Urinary bladder (tissue), 4 donors: Measurements from ENCODE around the gene SULT4A1. TPM values are rescaled to one million over a fixed set of nuclear protein-coding genes. Genes with fewer than 3 reads are reported as not detected.
A peak's percentile ranks its signal among the peaks of the same experiment; 100 is the strongest.
"Not testable (repeated sequence)": the region's sequence is repeated elsewhere in the genome, so short reads cannot be mapped to it uniquely, and the experiment has no call there.

Source experiments
- DNase-seq: peaks from one replicate; pipeline ENCODE4 v3.0.0-alpha.2; 2015; ENCODE audit errors: extremely low spot score
- H3K27ac ChIP-seq: one replicate; pipeline ENCODE4 v1.5.1; 2013; ENCODE audit warnings: low read depth, mild to moderate bottlenecking, moderate library complexity
- H3K36me3 ChIP-seq: one replicate; pipeline ENCODE4 v1.6.1; 2013; ENCODE audit warnings: mild to moderate bottlenecking, moderate library complexity; ENCODE audit not compliant: insufficient read depth
- H3K4me1 ChIP-seq: one replicate; pipeline ENCODE4 v1.6.1; 2013; ENCODE audit warnings: mild to moderate bottlenecking, moderate library complexity; ENCODE audit not compliant: insufficient read depth
- H3K4me3 ChIP-seq: one replicate; pipeline ENCODE4 v1.5.1; 2013; ENCODE audit warnings: low read depth, low read length
- WGBS: extraction: QIAGEN DNeasy Blood & Tissue Kit; methylation state at CpG from one replicate; pipeline ENCODE4 v1.1.7; 2013; 5-methylcytosine and 5-hydroxymethylcytosine counted together
- polyA plus RNA-seq: library from polyadenylated mRNA; stranded (reverse); fragments of 200-250 nt; gene quantifications from one replicate; pipeline ENCODE4 v1.2.3, GENCODE V29; 2013
- total RNA-seq: library from RNA; depleted of rRNA; stranded (reverse); fragments of >200 nt; gene quantifications from one replicate; pipeline ENCODE4 v1.2.3, GENCODE V29; 2014
- donor health status: healthy with polysubstance abuse.
- donor health status: healthy.

SULT4A1 gene, protein sequence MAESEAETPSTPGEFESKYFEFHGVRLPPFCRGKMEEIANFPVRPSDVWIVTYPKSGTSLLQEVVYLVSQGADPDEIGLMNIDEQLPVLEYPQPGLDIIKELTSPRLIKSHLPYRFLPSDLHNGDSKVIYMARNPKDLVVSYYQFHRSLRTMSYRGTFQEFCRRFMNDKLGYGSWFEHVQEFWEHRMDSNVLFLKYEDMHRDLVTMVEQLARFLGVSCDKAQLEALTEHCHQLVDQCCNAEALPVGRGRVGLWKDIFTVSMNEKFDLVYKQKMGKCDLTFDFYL
- 1.5 TPM for total RNA-seq
- 1.2 TPM for polyA plus RNA-seq

DNA sequence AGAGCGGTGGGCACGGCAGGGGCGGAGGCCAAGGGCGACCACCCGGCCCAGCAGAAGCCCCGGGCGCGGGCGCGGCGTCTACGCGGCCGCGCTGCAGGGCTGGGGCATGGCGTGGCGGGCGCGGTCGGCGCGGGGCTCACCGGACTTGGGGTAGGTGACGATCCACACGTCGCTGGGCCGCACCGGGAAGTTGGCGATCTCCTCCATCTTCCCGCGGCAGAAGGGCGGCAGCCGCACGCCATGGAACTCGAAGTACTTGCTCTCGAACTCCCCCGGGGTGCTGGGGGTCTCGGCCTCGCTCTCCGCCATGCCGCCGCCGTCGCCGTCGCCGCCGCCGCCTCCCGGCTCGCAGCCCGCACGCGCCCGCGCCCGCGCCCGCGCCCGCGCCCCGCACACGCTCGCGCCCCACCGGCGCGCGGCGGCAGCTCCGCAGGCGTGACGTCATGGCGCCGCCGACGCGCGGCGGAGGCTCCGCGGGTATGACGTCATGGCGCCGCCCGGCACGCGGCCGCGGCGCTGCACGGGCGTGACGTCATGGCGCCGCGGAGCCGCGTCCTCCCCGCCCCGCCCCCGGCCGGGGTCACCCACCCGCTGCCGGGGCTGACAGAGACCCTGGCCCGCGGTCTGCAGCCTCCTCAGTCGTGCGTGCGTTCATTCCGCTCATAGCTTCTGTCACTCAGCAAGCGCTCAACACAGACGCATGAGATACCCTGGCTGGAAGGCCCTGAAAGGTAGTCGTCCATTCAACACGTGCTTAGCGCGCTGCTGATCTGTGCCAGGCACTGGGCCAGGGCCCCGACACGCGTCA lies at the start of gene SULT4A1:
Gene SULT4A1 (minus strand): TSS at position 440 of the 808 bp plus-strand sequence. CDS start 131 bp downstream, at position 309.
- 2% methylated on average over 121 of the region's 121 CpGs for WGBS

DNA sequence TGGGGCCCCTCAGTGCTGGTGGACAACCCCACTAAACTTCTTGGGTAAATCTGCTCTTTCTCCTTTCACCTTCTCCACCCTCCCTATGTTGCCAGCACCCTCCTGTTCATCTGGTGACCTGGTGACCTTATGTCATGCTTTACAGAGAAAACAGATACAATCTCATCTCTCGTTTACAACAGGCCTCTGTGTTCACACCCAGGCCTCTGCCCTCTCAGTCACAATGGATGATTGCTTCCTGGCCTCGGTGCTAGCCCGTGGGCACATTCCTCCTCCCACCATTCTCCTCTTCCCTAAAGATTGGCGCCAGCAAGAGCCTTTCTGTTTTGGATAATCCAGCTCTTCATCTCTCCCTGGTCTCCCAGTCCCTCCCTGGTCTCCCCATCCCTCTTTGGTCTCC lies 49.0 kb upstream of the SULT4A1 start:
- WGBS = 17% methylated on average over 4 of the region's 4 CpGs
- no peaks in the 10 kb centered on the region for H3K36me3 ChIP-seq

More for the DNA sequence above, at the start of gene SULT4A1:
- Histone ChIP-seq H3K36me3 (no peaks in the 10 kb centered on the region), H3K27ac (no peak within 1 kb of the TSS), H3K4me1 (no peaks in the 10 kb centered on the region), H3K4me3 (peak within 1 kb of the TSS; percentile 45)
- DNase-seq = no peak

DNA sequence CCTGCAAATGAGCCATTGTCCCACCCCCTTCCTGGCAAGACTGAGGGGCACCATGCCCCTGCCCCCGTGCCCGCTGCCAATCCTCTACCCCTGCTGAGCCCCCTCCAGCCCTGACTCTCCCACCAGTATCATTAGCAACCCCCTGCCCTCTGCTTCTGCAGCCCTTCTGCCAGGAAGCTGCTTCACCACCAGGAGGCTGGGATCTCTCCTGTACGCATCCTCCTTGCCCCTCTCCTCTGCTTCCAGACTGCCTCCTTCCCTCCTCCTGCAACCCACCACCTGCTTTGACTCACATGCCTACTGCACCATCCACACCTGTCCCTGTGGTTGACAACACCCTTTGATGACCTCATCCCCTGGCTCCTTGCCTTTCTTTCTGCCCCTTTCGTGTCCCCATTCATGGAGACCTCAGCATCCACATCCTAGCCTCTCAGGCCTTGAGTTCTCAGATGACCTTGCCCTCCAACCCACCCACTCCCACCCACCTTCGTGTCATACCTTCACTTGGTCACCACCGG lies 47.9 kb upstream of the SULT4A1 start:
- 67% methylated on average over 6 of the region's 6 CpGs for WGBS
- no peak overlapping the region for H3K27ac ChIP-seq
- no peaks in the 10 kb centered on the region for H3K4me1 ChIP-seq
- H3K4me3 ChIP-seq = no peak overlapping the region
- no peak for DNase-seq
- no peaks in the 10 kb centered on the region for H3K36me3 ChIP-seq

More for the DNA sequence above, 49.0 kb upstream of the SULT4A1 start:
- H3K27ac ChIP-seq = no peak overlapping the region
- H3K4me3 ChIP-seq = no peak overlapping the region
- DNase-seq = no peak
- H3K4me1 ChIP-seq = no peaks in the 10 kb centered on the region

DNA sequence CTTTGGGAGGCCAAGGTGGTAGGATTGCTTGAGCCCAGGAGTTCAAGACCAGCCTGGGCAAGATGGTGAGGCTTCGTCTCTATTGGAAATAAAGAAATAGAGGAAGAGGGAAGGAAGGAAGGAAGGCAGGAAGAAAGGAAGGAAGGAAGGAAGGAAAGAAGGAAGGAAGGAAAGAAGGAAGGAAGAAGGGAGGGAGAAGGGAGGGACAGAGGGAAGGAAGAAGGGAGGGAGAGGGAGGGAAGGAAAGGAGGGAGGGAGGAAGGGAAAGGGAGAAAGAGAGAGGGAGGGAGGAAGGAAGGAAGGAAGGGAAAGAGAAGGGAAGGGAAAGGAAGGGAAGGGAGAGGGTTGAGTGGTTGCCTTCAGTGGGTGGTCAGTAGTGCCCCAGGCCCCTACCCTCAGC lies 47.4 kb upstream of the SULT4A1 start:
- DNase-seq = no peak
- WGBS = 85% methylated on average over 1 of the region's 1 CpG
- no peaks in the 10 kb centered on the region for H3K4me1 ChIP-seq
- H3K4me3 ChIP-seq = no peak overlapping the region
- H3K27ac ChIP-seq = no peak overlapping the region
- no peaks in the 10 kb centered on the region for H3K36me3 ChIP-seq

DNA sequence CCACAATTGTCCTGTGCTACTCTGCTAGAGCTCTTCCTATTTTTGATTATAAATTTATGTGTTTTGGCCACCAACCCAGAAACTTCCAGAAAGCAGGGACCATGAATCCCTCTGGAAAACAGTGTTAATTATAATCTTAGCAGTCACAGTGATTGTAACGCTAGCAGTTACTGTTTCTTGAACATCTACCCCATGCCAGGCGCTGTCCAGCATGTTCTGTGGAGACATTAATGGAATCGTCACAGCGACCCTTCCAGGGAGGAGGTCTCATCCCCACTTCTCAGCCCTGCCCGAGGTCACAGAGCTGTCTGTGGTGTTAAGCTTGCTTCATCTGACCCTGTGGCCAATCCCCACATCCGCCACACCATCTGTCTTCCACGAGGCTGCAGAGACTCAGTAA lies 43.4 kb upstream of the SULT4A1 start:
- Histone ChIP-seq H3K36me3 (no peaks in the 10 kb centered on the region), H3K27ac (no peak overlapping the region), H3K4me1 (no peaks in the 10 kb centered on the region), H3K4me3 (no peak overlapping the region)
- WGBS = 43% methylated on average over 7 of the region's 7 CpGs
- DNase-seq = no peak

DNA sequence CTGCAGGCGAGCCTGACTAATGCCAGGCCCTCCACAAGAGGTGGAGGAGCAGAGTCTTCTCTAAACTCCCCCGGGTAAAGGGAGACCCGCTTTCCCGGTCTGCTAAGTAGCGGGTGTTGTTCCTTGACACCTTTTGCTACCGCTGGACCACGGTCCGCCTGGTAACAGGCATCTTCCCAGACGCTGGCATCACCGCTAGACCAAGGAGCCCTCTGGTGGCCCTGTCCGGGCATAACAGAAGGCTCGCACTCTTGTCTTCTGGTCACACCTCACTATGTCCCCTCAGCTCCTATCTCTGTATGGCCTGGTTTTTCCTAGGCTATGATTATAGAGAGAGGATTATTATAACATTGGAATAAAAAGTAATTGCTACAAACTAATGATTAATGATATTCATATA lies 42.1 kb upstream of the SULT4A1 start:
- not testable (repeated sequence) for H3K4me3 ChIP-seq, DNase-seq, H3K4me1 ChIP-seq, H3K36me3 ChIP-seq, H3K27ac ChIP-seq
- WGBS = 30% methylated on average over 12 of the region's 12 CpGs

DNA sequence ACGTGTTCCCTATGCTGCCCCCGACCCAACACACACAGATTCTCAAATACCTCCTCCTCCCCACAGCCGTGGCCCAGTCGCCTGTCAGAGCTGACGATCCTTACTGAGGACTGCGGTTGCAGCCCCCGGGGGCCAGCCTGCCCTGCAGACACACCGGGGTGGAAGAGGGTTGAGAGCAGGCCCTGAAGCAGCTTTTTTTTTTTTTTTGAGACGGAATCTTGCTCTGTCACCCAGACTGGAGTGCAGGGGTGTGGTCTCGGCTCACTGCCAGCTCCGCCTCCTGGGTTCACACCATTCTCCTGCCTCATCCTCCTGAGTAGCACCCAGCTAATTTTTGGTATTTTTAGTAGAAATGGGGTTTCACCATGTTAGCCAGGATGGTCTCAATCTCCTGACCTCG lies 40.7 kb upstream of the SULT4A1 start:
- 73% methylated on average over 12 of the region's 12 CpGs for WGBS

DNA sequence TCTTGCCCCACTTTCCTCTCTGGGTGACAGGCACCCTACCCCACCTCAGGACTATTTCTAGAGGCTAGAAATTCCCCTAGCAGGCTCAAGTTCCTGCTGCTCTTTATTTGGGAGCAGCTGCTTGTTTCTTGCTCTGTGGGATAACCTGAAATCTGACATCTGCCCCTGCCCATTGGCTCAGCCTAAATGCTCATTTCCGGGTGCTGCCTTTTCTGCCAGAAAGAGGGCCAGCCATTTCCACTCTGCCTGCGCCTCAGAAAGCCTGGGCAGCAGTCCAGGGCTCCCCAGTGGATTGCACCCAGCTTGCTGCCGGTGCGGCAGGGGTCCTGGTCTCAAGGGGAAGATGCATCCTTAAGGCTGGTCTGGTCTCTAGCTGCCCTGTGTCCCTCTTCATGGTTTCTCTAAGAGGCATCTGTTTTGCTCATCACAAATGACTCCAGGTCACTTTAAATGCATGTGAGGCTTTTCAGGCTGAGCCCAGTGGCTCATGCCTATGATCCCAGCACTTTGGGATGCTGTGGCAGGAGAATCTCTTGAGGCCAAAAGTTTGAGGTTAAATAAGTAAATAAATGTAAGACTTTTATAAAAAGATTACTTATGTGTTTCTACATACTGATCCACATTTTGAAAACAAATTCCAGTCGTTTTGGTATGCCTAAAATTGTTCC lies 39.8 kb upstream of the SULT4A1 start:
- Histone ChIP-seq H3K4me1 (no peaks in the 10 kb centered on the region), H3K36me3 (no peaks in the 10 kb centered on the region), H3K4me3 (no peak overlapping the region), H3K27ac (no peak overlapping the region)
- DNase-seq = no peak
- 29% methylated on average over 5 of the region's 5 CpGs for WGBS

More for the DNA sequence above, 40.7 kb upstream of the SULT4A1 start:
- H3K36me3 ChIP-seq, DNase-seq, H3K4me3 ChIP-seq, H3K4me1 ChIP-seq, H3K27ac ChIP-seq: not testable (repeated sequence)

DNA sequence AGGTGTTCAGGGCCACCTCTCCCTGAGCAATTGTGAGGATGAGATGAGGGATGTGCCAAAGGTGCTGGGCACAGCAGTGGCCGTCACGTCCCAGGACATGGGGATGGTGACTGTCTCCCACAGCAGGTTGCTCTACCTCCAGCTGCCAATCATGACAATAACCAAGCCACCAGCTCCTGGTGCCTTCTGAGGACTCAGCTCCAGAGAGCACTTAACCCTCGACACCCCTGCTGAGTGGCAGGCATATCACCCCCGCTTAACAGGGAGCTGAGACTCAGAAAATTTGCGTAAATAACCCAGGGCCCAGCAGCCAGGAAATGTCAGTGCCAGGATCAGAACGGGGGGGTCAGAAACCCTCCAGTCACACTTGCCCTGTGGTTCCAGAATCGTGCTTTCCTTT lies 37.9 kb upstream of the SULT4A1 start:
- Histone ChIP-seq H3K4me3 (no peak overlapping the region), H3K27ac (no peak overlapping the region), H3K4me1 (no peaks in the 10 kb centered on the region), H3K36me3 (no peaks in the 10 kb centered on the region)
- no peak for DNase-seq
- 51% methylated on average over 7 of the region's 7 CpGs for WGBS

DNA sequence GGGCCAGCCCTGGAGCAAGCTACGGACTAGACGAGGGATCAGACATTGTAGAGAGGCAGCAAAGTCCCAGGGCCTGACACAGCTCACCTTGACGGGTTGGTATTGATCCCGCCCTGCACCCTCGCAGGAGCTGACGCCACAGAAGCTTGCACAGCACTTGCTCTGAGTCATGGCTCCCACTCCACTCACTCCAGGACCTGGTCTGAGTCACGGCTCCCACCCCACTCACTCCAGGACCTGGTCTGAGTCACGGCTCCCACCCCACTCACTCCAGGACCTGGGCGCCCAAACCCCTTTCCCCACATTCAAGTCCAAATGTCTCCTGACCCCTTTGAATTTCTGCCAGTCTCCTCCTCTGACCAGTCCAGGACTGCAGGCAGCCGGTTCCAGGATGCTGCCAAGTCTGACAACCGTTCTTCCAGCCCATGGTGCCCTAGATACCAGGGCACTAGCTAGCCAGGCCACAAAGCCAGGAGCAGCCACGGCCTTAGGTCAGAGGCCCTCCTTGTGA lies 35.5 kb upstream of the SULT4A1 start:
- Histone ChIP-seq H3K27ac (no peak overlapping the region), H3K4me3 (no peak overlapping the region), H3K36me3 (no peaks in the 10 kb centered on the region), H3K4me1 (no peaks in the 10 kb centered on the region)
- WGBS = 52% methylated on average over 12 of the region's 12 CpGs
- DNase-seq = no peak

DNA sequence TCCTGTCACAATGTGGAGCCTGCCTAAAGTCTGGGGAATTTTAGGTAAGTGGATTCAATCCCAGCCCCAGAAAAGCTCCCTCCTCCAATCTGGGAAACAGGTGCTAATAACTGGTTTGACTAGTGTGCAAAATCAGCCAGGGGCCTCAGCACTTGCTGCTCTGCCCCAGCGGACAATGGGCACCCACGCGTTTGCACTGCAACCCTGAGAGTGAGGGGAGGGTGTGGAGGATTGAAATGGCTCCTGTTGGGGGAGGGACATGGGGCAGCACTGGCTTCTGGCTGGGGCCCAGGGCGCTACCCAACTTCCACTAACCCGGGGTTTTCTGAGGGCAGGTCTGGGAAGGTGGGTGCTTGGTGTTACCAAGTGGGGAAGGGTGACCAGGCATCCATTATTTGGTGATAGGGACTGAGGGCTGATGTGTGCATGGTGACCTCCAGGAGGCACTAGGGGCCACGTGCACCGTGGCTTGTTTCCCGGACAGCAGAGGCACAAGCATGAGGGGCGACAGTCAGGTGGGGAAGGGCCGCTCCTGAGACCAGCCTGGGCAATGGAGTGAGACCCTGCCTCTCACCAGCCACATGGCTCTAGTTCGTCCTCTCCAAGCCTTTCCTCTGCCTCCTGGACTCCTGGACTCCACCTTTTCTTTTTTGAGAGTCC lies 33.8 kb upstream of the SULT4A1 start:
- WGBS = 46% methylated on average over 11 of the region's 11 CpGs
- H3K27ac ChIP-seq = no peak overlapping the region
- no peaks in the 10 kb centered on the region for H3K36me3 ChIP-seq
- no peak overlapping the region for H3K4me3 ChIP-seq
- no peak for DNase-seq
- no peaks in the 10 kb centered on the region for H3K4me1 ChIP-seq

DNA sequence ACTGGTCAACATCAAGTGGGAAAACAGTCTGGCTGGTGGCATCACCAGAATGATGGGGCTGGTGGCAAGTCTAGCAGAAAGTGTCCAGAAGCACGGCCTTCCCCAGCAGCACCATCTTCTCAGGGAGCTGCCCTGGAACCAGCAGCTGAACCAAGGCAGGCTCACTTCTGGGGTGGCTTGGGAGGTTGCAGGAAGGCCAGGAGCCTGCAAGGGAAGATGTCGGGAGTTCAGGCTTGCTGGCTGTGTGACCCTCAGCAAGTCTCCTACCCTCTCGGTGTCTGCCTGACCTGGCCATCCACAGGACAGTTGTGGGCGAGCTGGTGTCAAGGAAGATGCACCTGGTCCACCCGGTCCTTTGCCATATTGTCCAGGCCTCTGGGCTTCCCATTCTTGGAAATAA lies 31.8 kb upstream of the SULT4A1 start:
- 91% methylated on average over 5 of the region's 5 CpGs for WGBS
- H3K4me3 ChIP-seq = no peak overlapping the region

DNA sequence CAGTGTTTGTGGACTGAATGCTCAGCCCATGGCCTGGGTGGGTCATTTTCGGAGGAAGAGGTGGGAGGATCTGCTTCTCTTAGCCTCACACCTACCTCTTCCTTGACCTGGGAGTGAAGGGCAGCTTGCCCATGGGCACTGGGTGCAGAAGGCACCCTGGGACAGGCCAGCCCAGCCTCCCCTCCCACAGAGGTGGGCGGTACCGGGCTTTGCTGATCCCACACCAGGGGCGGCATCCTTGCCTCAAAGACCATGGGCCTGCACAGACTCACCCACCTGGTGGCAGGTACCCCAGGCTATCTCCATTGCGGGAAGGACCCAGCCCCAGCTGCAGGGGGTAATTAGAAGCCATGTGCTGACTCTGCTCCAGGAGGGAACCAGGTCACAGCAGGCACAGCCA lies 31.0 kb upstream of the SULT4A1 start:
- no peak overlapping the region for H3K27ac ChIP-seq
- H3K36me3 ChIP-seq = no peaks in the 10 kb centered on the region
- no peaks in the 10 kb centered on the region for H3K4me1 ChIP-seq
- no peak overlapping the region for H3K4me3 ChIP-seq
- 73% methylated on average over 5 of the region's 5 CpGs for WGBS
- no peak for DNase-seq

More for the DNA sequence above, 31.8 kb upstream of the SULT4A1 start:
- H3K4me1 ChIP-seq = no peaks in the 10 kb centered on the region
- no peaks in the 10 kb centered on the region for H3K36me3 ChIP-seq
- no peak overlapping the region for H3K27ac ChIP-seq
- no peak for DNase-seq
